ENCODE data around the gene PLB1.

Gene PLB1

DNA sequence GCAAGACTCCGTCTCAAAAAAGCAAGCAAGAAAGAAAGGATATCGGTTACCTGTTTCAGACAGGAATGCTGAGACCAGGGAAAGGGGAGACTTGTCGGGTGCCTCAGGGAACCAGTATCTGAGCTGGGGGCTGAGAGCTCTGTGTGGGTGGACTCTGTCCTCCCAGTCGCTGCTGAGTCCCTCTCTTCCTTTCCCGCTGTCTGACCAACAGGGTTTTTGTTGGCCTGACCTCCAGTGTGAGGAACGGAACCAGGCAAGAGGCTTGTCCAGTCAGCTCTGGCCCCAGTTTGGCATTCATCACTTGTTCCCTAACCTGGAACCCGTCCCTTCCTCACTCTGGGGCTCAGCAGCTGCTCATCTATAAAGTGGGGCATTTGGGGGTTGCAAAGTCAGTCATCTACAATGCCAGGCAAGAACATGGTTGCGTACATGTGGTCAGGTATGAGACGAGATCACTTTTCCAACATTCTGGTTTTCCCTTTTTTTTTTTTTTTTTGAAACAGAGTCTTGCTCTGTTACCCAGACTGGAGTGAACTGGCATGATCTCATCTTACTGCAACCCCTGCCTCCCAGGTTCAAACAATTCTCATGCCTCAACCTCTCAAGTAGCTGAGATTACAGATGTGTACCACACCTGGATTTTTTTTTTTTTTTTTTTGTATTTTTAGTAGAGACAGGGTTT, 116.4 kb downstream of the PLB1 start:
- no peak for DNase-seq (ENCODE audit: low spot score)

GRCh38 chr2:28613186-28613585, 117.3 kb downstream of the PLB1 start:
- no peak for DNase-seq (ENCODE audit: low spot score)

DNA sequence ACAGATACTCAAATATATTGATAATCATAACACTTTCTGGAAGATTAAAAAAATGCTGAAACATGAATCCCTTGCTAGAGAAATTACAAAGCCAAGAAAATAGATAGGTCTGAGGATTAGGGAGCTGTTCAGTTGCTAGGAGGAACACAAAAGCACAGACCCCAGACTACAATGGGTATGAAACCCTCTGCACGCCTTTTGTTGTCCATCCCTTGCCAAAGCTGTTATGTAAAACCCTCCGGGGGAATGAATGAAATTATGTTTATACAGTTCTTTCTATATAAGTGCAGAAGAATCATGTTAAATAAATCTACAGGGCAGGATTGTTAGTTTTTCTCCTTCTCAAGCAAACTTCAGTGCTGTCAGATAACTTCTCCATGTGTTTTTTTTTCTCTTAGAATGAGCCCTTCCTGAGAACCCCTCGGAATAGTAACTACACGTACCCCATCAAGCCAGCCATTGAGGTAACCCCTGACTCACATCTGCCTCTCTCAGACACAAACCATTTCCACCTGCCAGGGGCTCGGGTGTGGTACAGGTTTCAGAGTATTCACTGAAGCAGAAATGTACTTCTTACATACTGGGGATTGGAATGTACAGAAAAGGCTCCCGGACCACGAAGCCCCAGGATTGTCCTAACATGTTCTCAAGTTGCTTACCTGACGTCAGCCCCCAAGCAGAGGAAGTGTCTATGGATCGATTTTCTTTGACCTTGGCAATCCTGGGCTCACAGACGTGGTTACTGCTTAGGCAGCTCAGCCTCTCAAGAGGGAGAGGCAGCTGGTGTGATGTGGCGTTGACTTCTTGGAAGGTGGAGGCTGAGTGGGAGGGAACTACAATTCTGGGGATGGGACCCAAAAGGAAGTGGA, 118.0 kb downstream of the PLB1 start:
- DNase-seq (ENCODE audit: low spot score): no peak

DNA sequence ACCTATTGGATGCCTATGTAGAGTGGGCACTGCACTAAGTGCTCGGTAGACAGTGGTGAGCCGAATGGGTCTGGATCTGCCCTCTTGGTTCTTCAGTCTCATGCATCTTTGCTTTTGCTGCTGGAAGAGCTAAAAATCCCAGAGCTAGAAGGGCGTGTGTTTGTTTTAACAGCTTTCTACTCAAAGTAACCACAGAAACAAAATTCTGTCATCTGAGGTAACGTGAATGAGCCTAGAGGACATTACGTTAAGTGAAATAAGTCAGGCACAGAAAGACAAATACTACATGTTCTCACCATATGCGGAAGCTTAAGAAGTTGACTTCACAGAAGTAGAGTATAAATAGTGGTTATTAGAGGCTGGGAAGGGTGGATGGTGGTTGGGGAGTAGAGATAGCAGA, 119.8 kb downstream of the PLB1 start:
- no peak for DNase-seq (ENCODE audit: low spot score)

DNA sequence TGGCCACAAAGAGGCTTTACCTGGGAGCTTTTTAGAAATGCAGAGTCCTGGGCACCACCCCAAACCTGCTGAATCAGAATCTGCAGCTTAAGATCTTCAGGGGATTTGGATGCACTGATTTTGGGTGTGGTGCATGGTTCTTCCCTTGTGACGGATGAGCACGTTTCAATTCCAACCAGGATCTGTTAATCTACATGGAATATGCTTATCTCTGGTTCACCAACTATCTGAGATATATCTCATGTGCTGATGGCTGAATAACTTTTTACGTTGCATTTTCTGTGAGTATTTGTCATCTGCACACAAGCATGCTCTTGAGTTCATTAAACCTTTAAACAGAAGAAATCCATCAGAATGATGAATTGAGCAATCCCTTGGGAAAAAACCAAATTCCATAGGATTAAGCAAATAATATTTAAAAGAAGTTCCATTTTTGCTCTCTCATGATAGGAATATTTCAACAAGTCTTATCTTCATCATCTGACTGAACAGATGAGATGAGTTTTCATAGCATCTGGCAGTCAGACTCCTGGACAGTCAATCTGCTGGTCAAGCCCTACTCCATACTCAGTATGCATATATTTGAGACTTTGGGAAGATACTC, 120.6 kb downstream of the PLB1 start:
- no peak for DNase-seq (ENCODE audit: low spot score)

GRCh38 chr2:28617502-28618184, 121.8 kb downstream of the PLB1 start:
- no peak for DNase-seq (ENCODE audit: low spot score)

DNA sequence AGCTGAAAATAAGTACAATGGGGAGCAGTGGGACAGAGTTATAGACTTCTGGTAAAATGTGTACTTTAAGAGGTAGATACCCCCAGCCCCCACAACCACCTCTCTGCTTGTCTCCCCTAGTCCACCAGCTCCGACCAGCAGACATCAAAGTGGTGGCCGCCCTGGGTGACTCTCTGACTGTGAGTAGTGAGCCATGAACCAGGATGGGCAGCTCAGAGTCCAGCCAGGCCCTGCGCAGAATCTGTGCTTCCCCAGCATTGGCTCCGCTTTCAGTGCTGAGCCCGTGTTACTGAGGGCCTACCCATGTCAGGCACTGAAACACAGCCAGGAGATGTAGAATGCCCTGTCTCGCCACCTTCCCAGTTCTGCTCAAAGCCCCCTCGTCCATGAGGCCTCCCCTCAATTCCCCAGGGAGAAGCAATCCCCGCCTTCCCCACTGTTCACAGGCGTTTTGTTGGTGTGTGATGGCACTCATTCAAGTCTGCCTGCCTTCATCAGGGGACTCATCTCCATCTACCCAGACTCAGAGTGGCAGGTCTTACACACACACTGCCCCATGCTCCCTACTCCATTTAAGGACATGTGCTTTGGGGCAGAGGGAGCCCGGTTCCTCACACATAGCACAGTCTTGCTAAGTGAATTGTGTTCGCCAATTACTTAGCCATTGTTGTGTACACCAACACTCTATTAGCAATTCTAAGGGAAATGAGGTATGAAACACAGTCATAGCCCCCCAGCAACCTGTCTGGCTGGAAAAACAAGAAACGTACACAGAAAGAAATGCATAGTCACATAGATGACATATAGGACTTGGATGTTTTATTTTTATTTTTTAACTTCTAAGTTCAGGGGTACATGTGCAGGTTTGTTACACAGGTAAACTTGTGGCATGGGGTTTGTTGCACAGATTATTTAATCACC, 122.6 kb downstream of the PLB1 start:
- DNase-seq (ENCODE audit: low spot score): no peak

DNA sequence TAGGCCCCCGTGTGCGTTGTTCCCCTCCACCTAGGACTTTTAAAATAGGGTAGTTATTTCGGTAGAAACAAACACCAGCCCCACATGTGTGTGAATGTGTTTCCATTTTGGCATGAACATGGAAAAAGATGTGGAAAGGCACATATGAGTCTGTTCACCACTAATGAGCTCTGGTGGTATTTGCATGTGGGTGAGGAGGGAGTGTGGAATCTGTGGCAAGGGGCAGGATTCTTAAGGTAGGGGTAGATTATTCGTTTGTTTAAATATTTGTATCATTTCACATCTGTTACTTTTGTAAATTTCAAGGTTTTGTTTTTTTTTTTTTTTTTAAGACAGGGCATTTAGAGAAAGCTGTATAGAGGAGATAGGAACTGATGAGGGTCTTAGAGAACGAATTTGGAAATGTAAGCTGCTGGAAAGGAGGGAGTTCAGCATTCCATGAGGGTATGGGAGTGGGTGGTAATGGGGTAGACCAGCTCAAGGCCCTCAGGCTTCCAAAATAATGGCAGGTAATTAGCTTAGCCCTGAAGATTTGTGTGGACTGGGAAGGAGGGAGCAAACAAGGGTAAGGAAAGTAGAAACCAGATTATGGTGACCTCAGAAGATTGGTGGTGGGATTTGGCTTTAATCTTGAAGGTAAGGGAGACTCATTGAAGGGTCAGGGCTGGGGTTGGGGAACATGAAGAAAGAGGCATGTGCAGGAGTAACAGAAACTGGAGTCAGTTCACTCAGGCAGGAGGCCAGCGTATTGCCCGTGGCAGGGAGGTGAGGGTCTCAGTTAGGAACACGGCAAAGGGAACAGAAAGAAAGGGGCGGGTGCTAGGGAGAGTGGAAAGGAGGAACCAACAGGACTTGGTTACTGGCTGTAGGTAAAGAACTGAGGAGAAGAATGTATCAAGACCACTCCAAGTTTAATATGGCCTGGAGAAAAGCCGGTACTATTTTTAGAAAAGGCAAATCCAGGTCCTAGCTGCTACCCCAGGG, 123.6 kb downstream of the PLB1 start:
- DNase-seq (ENCODE audit: low spot score): no peak

GRCh38 chr2:28620291-28620793, 124.5 kb downstream of the PLB1 start:
- DNase-seq (ENCODE audit: low spot score): no peak

GRCh38 chr2:28620801-28621171, 124.9 kb downstream of the PLB1 start:
- no peak for DNase-seq (ENCODE audit: low spot score)

GRCh38 chr2:28621172-28622100, 125.6 kb downstream of the PLB1 start:
- DNase-seq (ENCODE audit: low spot score): peak; percentile 79

DNA sequence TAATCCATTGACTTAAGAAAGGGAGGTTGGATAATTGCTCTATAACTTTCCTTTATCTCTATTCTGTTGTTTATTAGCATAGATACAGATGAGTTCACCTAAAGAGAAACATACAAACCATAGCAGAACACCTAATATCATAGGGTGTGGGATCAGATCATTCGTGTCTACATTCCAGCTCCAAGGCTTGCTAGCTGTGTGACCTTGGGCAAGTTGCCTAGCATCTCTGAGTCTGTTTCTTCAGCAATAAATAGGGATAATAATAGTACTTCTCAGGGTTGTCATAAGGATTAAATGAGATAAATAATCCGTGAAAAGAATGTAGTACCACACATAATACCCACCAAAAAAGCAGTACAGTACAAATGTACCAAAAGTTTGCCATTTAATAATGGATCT, 126.2 kb downstream of the PLB1 start:
- no peak for DNase-seq (ENCODE audit: low spot score)

DNA sequence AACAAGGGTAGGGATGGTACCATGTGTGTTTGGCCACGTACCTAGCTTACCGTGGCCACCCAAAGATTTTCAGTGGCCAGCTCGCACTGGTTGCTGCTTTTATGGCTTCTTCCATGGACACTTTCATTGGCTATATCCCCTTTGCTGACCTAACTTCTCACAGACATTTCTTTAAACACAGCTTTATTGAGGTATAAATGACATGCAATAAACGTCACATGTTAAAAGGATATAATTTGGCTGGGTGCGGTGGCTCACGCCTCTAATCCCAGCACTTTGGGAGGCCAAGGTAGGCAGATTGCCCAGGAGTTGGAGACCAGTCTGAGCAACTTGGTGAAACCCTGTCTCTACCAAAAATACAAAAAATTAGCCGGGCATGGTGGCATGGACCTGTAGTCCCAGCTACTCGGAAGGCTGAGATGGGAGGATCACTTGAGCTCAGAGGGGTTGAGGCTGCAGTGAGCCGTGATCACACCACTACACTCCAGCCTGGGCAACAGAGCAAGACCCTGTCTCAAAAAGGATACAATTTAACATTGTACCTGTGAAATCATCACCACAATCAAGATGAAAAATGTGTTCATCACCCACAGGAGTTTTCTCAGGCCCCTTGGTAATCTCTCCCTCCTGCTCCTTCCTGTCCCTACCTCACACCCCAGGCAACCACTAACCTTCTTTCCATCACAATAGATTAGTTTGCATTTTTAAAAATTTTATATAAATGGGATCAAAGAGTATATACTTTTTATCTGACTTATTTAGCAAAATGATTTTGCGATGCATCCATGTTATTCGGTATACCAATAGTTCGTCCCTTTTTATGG, 127.9 kb downstream of the PLB1 start:
- DNase-seq (ENCODE audit: low spot score): no peak

DNA sequence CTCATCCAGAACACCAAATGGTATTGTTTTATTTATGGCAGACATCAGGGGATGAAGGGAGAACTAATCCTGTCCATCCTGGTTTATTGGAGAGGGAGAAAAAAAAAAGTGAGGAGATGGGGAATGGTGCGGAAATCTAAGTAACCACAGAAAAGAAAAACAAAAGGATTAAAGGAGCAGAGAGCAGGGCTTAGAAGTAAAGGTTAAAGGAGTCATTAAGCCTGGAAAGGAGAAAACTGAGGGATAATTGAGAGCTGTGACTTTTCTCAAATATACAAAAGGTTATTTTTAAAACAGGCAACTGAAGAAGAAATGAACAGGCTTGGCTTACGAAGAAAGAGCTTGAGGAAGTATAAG, 128.6 kb downstream of the PLB1 start:
- no peak for DNase-seq (ENCODE audit: low spot score)

DNA sequence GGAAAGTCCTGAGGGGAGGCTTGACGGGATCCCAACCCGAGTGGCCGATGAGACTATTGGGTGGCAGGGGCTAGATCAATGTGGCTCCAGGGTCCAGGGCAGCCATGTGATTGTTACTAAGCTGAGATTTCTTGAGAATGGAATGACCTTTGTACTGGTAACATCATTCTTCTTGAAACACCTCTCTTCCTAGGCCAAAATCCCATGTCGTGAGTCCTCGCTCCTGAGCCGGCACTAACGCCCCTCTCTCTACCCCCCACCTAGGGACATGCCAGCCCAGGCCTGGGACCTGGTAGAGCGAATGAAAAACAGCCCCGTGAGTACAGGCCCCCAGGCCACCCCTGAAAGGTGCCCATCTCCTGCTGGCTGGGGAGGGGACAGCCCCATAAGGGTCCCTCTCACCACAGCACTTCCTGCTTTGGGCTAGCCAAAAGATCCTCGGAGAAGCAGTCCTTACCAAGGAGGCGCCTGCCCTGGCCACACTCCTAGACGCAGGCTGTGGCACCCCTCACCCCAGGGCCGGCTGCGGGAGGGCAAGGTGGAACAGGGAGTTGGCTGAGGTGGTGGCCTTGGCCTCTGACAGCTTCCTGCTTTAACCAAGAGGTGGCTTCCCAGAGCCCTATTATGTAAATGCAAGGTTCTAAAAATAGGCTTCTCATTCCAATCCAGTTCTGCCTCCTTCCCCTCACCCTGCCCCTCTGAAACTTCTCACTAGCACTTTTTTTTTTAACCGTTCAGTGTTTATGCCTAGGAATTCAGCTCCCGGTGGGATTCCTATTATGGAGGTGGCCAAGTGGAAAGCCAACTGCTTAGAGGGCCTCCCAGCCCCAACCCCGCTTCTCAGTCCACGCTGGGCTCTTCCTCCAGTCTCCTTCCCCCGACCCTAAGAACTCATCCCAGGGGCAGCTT, 129.2 kb downstream of the PLB1 start:
- DNase-seq (ENCODE audit: low spot score): peak; percentile 47

- no peak for DNase-seq (ENCODE audit: low spot score)
Observed at GRCh38 chr2:28626376-28626775, 130.5 kb downstream of the PLB1 start.

GRCh38 chr2:28626891-28627421, 131.1 kb downstream of the PLB1 start:
- no peak for DNase-seq (ENCODE audit: low spot score)
